CD4-positive, alpha-beta T cell treated with Interleukin-4 for 1 hour (primary cell): Measurements from ENCODE around the gene FAF1.

Experiments
- DNase-seq, 2 donors: peaks; one replicate each; pipeline ENCODE4 v3.0.0-alpha.2; 2020 to 2022

The FAF1 gene

DNA sequence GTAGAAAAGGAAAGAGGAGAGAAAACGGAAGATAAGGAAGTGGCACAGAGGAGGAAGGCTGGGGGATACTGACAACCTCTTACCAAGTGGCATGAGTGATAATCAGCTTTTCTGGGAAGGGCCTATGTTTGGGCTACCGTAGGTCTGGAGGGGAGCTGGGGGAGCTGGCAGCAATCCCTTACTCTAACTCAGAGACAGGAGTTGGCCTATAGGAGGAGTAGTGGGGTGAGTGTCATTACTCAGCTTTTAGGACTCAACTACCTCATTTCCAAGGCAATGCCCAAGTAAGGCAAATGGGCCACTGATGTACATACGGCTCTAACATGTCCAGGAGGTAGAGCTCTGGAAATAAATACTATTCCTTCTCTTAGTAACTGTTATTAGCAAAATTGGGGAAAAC lies 488.1 kb downstream of the FAF1 start:
- DNase-seq, result no peak

DNA sequence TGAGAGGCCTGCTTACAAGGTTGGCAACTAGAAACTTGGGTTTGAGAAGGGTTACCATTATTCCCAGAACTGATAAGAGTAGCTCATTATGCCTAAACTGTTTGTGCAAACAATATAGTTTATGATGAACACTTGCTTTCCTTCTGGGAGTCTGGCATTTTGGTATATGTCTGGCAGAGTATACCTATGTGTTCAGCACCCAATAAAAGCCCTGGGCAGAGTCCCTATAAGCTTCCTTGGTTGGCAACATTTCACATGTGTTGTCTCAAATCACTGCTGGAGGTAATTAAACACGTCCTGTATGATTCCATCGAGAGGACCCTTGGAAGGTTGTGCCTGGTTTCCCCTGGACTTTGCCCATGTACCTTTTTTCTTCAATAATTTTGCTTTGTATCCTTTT lies 497.1 kb downstream of the FAF1 start:
- DNase-seq, result no peak

DNA sequence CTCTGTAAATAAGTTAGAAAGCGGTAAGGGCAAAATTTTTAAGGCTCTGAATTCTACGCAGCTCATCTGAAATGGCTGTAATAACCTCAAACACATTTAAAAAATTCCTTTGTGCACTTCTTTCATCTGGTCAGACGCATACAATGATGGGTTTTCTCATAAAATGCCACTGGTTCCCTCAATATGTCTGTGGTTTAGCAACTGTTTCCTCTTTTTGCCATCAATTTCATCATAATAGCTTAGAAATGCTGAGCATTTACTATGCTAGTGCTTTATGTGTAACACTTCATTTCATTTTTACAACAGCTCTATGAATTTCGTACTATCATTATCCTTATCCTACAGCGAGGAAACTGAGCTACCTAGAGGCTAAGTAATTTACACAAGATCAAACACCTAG lies 501.6 kb downstream of the FAF1 start:
- DNase-seq, result no peak

DNA sequence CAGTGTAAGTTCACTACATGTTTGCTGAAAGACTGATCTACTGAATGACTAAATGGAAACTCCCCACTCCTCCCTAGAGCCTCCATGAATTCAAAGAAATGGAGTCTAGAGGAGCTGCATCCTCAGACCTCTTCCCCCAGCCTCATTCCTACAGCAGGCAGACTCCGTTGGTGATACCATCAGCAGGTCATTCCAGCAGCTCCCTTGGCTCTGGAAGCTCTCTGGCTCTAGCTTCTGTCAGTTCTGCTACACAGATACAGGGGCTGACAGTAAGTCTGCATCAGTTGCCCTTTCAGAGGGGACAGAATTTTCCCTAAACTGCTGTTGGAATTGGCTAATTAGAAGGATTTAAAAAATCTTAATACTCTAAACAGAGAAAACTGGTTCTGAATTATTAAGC lies 505.2 kb downstream of the FAF1 start:
- no peak for DNase-seq

DNA sequence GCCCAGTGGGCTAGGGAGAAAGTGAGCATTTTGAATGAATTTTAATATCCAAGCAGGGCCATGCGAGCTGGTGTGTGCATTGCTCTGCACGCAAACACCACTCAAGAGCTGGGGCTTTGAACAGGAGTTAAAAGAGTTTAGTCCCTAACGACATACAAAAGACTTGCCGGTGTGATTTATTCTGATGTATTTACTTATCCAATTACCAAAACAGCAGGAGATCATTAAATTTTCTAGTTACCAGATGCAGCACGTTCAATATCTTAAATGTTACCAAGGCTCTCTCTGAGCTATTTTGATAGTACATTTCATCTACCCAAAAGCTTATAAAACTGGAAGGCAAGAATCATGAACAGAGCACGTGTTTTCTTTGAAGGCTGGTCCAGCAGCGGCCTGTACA lies 506.8 kb downstream of the FAF1 start:
- DNase-seq, result no peak

DNA sequence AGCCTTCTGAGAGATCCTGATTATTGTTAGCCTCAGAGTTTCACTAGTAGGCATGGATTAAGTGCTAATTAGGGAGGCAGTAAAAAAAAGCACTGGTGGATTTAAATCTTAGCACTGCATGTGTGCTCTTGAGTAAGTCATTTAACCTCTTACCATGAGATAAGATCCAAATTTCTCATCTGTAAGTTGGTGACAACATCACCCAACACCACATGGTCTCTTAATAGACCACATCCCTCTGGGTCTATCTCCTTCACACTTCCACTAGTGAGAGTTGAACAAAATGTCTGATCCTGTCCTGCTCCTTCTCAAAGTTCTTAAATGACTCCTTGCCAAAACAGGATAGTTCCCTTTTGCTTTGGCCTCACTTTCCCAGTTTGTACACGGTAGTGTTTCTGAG lies 507.4 kb downstream of the FAF1 start:
- DNase-seq, result no peak

DNA sequence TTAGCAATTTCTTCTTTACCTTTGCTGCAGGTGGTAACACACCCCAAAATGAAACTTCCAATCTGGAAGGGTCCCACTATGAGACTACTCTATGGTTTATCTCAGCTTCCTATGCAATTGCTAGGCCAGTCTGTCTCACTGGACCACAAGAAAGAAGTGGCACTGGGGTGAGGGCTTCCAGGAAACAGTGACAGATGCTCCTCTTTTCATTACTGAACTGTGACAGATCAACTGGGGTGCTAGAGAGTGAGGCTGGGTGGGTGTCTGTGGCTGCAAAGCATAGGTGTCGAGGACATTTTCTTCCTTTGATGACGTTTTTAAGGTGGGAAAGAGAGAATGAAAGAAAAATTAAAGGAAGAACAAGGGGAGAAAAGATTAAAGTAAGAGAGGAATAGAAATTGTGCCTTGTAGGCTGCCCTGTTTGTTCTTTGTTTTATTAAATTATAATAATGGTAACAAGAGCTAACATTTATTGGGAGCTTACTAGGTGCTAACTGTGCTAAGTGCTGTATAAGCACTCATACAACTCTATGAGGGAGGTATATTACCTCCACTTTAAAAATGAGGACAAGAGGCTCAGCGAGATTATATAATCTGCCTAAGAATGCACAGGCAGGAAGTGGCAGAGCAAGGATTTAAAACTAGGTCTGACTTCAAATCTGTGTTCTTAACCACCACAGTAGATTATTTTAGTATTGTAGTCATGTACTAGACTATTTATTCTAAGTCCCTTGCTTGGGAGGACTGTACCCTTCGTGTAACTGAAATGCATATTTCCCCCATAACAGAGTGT lies 509.0 kb downstream of the FAF1 start:
- DNase-seq, result peak in 1 of 2 donors; percentile 1

DNA sequence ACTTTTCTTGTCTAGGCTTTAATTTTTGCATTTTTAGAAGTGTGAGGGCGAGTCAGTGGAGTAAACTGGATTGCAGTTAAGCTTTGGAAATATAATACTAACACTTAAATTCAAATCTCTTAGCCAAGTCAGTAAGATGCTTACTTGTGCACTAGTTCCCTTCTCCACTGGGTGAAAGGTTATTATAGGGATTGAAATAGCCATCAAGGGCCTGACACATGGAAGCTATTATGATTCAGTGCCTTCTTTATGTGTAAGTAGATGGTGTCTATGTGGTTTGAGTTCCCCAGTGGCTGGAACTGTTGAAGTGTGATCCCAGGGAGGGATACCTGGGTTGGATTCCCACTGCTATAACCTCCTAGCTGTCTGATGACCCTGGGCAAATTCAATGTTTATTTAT lies 512.1 kb downstream of the FAF1 start:
- DNase-seq, result no peak

DNA sequence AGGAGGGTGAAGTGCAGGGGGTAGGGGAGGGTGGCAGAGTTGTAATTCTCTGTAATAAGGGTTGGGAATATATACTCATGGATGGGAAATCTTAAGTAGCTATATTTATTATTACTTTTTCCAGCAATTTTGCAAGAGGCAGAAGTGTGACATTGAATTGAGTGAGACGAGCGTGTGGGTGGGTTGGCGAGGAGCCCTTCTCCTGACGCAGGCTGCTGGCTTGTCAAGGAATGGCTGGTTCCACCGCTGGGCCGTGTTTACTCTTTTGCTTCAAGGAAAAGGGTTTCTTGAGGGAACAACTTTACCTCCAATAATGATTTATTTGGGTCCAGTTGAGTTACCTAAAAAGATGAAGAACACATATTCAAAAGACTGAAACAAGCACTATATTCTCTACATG lies 518.9 kb downstream of the FAF1 start:
- DNase-seq, result no peak

DNA sequence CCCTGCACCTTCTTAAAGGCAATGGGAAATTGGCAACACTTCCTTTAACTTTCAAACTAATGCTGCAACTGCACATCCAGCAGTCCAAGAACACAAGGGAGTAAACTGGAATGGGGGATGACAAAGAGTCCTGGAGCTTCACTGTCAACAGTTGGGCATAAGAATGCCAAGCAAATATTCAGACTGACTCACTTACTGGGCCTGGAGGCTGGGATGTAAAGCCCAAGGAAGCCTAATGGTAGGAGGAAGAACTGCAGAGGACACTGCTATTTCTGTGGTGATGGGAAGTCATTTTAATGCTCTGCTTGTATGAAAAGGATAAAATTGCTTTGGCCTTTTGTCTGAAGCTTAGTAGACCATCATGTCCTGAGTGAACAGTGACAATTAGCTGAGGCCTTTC lies 521.1 kb downstream of the FAF1 start:
- DNase-seq, result no peak

DNA sequence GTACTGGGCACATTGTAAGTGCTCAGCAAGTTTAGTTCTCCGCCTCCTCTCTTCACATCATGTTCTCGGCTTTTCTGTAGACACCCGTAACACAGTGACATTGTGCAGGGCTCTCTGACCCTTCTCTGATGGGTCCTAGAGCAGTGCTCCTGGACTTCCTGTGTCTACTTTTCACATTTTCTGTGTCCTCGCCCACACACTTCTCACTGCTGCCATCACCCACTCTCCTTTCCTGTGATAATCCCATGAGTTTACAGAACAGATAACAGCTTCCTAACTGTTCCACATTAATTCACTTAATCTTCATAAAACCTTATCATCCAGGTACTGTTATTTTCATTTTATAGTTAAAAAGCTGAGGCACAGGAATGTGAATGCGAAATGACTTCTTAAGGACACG lies 523.6 kb downstream of the FAF1 start:
- DNase-seq, result no peak

DNA sequence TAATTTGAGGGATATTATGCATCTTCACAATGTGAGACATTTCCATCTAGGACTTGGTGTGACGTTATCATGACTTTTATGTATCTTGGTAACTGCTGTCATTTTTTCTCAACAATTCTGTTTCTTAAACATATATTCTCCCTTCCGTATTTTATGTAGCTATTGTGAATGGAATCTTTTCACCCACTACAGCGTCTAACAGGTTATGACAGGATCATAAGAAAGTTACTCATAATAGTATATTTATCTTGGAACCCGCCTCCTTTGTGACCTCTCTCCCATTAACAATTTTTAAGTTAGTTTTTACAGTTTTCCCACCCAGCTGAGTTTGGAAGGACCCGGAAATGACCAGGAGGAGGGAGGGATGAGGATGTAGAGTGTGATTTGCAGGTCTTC lies 530.1 kb downstream of the FAF1 start:
- no peak for DNase-seq

DNA sequence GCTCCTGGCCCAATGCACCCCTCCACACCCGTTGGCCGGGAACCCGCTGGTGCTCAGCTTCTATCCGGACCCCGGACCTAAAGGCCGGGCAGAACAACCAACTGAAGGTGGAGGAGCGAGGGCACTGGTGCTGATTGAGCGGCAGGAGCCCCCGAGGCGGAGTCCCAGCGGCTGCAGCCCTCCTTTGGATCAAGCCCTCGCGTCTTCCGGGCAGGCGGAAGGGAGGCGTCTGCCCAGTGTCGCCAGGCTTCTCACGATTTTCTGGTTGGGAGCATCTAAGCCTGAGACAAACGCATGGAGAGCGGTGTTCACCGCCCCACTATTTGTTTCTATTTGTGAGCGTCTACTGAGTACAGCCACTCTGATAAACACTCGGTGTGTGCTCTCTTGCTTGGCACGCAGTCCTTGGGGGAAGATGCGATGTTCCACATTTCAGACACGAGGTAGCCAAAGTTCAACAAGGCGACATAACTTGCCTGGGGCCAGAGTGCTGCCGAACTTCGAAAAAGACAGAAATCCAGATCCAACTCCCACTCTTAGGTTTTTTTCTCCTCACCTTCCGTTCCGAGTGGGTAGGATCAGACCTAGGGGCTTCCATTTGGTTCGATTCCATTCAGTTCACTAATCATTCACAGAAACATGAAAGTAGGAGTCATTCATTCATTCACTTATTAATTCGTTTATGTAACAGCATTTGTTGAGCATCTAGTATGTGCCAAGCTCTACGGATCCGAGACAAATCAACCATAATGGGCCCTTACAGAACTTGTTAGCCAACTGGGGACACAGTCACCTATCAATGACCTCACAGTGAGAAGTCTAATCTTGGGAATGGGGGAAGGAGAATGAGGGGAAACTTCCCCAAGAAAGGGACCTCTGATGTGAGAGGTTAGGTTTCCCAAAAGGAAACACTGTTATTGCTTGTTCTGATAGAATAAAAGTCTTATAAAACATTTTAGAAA lies 532.0 kb downstream of the FAF1 start:
- DNase-seq, result no peak

DNA sequence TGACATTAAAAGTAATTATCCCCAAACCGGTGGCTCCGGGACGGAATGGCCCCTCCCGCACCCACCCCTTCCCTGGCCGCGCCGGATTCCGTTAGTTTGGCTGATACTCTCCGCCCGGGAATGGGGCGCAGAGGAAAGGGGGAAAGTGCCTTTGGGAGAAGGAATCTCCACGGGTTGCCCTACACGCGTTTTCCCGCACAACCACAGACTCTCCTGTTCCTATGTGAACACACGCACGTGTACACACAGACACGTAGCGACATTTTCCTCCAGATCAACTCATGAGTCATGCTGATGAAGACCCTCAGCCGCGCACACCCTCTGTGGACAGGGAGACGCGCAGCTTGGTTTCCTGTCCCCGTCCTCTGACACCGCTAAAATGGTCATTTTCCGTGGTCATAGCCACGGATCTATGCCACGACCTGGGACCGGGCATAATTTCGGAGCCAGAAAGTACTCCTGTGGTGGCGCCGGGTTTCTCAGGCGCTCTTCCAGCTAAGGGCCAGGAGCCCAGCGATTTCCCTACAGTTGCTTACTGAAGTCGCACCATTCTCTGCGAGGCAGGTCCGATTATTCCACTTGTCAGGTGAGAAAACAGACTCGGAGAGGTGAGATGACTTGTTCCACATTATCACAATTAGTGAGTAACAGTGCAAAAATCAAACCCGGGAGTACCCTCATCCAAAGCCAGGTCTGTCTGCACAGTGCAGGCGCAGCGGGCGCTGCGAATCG lies 532.8 kb downstream of the FAF1 start:
- no peak for DNase-seq

DNA sequence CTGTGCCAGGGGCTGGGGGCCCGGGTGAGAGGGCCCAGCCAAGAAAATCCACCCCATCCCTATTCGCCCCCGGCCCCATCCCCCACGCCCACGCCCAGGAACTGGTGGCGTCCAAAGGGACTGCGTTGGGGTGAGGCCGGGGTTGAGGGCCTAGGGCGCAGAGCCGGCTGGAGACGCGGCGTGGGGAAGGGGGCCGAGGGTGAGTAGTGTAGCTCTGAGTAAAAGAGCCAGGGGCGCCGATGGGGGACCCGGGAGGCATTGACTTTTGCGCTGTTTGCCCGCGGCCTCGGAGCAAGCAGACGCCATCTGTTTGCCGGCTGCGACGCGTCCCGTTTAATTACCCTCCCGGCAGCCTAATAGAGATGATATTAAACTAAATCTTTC lies 533.4 kb downstream of the FAF1 start:
- no peak for DNase-seq

DNA sequence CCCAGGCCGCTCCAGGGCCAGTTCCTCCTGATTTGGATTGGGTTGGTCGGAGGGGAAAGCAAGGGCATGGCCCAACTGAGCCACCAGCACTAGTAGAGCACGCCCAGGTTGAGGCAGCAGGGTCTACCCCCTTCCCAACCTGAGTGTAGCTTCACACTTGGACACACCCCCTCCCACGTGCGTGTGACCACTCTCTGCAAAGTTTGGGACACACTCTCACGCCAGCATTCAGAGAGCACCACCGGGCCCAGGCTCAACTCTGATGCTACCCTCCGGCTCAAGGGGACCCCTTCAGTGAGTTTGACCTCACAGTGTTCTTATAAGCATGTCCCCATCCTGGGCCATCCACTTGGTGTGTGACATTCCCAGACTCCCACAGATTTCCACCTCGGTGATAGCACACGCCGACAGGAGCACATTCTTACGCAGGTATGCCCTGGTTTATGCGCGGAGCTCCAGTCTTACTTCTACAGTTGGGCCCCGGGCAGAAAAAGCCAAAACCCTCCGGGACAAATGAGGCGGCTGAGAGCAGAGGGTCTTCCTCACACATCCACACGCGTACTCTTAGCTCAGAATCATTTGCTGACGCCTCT lies 533.9 kb downstream of the FAF1 start:
- DNase-seq, result no peak

DNA sequence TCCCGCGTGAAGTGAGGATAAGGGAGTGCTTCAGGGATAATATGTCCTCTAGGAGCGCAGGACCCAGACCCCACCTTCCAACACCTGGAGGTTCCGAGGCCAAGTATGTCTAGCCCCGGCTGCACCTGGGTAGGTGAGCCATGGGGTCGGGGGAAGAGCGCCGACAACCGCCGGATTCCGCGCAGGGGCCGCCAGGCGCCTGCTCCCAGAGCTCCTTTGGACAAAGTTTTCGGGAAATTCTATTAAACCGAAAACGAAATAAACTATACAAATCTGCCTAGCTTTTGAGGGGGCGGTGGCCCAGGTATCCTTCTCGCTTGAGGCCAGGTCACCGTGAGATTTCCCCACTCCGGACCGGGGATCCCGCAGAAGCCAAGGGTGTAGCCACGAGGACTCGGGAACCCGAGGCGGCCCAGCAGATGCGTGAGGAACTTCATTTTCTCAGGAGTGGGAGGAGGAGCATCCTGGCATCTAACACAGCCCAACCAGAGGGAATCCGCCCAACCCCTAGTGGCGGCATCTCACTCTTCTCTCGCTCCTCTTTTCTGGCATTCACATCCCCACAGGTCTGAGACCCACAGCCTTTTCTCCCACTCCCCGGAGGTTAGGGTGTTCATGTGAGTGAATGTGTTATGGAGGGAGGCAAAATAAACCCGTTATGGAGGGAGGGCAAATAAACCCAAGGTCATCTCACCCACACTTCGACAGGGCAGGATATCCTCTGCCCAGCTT lies 534.5 kb downstream of the FAF1 start:
- DNase-seq, result no peak

DNA sequence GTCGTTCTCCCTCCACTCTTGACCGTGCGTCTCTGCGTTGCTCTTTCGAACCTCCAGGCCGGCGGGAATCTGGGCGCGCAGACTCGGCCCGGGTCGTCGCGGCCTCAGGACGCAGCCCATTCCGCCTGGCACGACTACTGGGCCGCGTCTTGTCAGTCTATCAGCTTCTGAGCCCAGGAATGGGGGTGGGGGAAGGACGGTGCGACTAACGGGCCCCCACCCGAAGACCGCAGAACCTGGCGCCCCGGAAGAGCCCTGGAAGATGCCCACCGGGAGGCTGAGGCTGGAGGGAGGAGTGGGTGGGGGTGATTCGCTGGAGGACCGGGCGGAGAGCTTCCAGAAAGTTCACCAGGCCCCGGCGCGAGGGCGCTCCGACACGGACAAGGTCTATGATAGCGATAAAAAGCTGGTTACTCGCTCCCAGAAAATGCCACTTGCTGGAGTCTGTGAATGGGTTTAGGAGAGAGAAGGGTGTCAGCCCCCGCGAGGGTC lies 535.1 kb downstream of the FAF1 start:
- DNase-seq, result no peak

DNA sequence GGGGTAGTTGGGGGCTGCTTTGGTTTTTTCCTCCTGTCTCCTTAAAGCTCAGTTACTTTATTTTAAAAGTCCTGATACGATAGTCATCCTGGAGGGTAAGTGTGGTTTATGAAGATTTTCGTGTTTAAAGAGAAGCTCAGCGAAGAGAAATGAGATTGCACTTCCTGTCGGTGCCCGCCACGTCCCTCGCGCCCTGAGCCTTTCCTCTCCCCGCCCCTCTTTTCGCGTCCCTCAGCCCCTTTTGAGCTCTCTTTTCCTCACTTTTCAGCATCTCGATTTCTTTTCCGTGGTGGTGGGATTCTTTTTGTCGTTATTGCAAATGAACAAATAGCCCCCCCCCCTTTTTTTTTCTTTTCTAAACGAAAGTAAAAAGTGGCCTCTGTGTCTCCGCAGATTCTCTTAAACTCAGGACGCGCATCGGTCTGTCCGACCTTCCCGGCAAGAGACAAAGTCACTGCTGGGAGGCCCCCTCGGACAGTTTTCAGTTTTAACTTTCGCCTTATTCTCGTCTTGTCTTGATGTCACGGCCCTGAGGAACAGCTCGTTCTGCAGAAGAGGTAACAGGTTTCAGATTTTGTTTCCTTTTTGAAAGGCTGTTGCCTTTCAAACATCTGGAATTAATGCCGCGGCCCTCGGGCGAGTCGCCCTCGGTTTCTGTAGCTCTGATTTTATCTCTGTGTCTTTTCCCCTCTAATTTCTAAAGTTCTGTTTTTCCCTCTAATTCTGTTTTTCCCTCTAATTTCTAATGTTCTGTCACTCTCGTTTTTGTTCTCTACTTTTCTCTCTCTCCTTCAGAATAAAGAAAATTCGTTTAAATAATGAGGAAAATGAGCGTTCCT lies 535.8 kb downstream of the FAF1 start:
- no peak for DNase-seq

DNA sequence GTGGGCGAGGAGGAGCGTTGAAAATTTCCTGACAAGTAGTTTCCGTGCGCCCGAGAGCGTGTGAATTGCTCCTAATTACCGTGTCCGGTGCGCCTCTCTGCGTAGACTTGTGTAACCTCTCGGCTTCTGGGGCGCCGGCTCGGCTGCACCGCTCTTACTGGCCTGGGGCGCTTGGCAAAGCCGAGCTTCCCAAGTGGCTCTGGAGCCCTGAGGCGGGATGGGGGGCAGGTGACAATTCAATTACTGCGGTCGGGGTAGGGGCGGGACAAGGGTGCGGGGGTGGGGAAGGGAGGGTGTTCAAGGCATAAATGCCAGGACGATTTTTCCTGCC lies 536.4 kb downstream of the FAF1 start:
- DNase-seq, result no peak

DNA sequence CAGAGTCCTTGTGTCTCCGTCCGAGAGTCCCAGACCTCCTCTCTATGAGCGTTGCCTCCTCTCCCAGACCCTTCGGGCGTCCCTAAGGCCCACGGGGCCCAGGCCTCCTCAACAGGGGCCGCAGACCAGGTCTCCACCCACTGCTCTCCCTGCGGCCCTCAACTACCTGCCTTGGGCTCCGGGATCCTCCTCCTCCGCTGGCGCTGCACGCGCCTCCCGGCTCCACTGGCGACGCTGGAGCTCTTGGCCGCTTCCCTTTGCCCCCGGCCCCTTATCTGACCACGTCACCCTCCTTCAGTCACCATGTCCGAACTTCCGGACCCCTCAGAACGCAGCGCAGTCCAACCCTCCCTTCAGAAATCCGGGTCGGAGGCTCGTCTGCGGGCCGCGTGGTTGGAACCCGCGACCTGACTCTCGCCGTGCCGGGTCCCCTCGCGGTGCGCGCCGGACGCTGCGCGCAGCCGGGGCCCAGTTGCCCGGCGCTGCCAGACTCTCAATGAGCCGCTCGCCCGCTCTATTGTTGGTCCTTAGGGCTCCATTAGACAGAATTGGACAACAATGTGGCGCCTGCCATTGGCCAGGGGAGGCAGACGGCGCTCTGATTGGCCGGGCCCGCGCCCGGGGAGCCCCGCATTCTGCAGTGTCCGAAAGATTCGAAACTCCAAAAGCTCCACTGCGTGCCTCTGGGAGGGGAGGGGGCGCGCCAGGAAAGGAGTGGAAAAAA lies 537.0 kb downstream of the FAF1 start, which contains the start of gene DMRTA2:
TSS of gene DMRTA2 (minus strand) at position 498 of the 724 bp plus-strand sequence. CDS start 1,907 bp downstream, outside the sequence.
- DNase-seq, result no peak
